Activated gamma-delta T cell treated with Interleukin-2 at 50 U/mL for 16 hours (primary cell): ENCODE data around the gene RETREG2.

Experiments used
- DNase-seq: peaks from one replicate; pipeline ENCODE4 v3.0.0-alpha.2; 2020

Gene RETREG2, protein sequence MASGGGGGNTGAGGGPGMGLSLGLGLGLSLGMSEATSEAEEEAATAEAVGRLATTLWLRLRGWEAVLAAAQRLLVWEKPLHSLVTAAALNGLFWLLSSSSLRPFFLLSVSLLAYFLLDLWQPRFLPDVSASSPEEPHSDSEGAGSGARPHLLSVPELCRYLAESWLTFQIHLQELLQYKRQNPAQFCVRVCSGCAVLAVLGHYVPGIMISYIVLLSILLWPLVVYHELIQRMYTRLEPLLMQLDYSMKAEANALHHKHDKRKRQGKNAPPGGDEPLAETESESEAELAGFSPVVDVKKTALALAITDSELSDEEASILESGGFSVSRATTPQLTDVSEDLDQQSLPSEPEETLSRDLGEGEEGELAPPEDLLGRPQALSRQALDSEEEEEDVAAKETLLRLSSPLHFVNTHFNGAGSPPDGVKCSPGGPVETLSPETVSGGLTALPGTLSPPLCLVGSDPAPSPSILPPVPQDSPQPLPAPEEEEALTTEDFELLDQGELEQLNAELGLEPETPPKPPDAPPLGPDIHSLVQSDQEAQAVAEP

DNA sequence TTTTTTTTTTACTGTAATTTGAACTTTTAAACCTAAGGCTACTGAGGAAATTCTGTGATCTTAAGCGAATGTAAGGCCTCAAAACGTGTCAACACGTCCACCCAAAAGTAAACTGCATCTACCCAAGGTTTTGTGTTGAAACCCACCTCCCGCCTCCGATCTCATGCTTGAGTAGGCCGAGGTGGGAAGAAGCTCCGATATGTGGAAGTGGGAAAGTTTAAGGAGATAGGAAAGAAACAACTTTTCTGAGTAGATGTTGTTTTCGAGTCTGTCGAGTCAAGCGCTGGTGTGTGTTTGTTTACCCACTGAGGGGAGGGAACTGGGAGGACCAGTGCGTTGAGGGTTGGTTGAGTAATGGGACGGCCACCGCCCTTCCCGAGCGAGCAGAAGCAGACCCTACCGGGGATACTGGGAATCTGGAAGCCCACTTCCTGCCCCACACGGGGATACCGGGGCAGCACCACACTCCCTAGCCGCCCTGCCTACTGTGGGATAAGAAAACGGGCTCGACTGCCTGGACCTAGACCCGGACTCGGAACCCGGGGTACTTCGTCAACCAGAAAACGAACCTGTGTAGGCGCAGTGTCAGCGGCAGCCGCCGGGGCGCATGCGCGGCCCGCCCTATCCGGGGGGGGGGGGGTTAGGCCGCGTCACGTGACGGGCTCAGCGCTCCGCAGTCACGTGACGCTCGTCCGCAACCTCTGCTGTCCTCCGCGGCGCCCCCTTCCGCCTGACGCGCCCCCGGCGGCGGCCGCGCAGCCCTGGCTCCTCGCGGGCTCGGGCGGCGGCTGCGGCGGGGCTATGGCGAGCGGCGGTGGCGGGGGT is at the start of gene RETREG2:
TSS of gene RETREG2 (plus strand) at position 724 of the 825 bp plus-strand sequence. CDS start at position 802, 78 bp downstream.
- DNase-seq = peak; percentile 78

DNA sequence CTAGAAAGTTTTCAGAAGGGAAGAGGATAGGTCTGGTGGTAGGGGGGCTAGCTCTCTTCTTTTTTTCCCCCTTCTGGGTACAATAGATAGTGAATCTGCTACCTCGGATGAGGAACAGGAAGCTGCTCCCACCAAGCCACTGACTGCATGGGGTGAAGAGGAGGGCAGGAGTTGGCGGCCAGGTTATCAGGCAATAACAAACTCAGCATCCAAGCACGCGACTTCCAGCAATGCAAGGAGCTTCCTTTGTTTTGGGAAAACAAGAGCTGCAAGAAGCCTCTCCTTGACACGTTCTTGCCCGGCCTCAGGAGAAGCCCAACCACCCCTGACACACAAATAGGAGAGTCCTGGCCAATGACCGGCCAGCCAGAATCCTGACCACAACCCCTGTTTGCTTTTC is 49.7 kb upstream of the RETREG2 start:
- no peak for DNase-seq

DNA sequence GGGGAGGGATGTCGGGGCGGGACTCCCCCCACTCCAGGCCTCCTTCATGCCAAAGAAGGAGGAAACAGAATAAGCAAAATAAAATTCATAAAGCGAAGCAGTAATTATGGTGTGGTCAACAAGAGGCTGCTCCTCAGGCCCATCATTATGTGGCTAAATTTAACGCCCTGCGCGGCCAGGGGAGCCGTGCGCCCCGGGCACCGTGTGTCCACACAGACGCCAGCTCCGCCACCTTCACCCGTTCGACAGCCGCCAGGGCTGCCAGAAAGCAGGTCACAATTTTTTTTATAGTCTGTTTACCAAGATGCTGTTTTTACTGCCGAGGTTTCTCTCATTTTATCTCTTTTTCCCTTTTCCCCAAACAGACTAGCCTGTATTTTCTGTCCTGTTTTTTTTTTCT is 48.5 kb upstream of the RETREG2 start:
- no peak for DNase-seq

DNA sequence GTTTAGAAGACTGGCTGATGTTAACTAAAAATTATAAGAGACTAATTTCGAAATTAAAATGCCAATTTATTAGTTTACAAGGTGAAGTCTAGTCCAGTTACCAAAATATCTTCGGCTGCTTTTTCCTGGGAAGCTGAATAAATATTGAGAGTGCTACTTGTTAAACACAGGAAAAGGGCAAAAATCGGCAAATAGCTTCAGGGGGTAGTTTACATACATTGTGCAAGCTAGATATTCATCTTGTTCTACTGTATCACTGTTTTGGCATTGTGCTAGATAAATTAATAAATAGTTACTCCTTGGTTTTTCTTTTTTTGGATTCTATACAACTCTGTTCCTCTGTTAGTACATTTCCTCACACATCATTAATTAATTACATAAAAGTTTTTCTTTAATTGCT is 46.7 kb upstream of the RETREG2 start:
- DNase-seq = no peak

DNA sequence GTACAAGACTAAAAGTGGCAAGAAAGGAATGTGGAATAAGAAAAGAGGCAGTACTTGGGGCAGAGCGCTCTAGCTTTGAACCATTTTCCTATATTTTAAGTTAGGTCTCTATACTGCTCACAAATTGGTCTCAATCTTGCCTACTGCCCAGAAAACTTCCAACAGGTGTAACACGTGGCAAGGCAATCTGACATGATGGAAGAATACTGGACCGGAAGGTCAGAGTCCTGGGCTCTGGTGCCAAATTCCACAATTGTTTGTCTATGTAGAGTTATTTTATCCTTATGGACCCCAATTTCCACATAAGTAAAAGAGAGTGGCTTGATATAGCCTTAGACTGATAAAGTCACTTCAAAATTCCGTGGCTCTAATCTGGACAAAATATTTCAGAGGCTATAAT is 46.3 kb upstream of the RETREG2 start:
- DNase-seq = no peak

DNA sequence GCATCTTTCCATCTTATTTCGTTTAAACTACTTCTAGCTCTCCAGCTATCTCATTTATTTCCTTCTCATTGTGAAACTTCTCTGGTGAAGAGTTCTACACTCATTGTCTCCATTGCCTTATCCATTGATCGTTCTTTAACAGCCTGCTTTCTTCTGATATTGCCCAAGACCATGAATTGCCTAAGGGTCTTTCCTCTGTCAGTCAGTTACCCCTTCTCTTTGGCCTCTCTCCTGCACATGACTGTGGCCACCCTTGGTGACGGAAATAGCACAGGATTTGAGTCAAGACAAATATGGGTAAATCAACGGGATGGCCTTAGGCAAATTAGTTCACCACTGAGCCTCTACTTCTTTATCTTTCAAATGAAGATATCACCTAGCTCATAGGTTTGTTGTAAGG is 44.1 kb upstream of the RETREG2 start:
- no peak for DNase-seq

DNA sequence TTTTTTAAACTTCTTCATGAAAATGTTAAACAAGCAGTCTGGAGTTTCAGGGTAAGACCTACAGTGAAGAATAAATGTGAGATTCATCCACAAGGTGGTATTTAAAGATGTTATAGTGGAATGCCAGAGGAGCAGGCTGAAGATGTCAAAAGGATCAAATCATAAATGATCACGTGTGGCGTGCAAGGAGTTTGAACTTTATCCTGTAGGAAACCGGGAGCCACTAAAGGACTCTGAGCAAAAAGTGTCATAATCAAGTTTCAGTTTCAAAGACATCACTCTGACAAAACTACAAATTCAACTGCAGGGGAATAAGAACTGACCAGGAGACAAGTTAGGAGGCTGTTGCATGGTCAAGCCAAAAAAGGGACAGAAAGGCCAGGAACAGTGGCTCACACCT is 37.4 kb upstream of the RETREG2 start:
- DNase-seq = no peak

DNA sequence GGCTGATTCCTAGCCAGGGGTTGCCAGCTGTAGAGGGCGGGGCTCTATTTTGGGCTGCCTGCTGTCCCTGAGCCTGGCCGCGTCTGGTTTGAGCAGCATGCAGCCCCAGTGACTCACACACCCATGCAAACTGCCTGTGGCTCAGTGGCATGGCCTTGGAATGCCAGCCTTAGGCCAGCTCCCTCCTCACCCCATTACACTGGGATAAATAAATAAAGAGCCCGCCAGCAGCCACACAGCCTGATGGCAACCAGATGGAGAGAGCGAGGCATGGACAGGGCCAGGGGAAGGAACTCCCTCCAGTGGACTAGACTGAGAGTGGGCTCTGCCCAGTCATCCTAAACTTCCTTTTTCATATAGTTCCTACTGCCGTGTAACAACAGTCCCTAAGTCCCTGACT is 35.7 kb upstream of the RETREG2 start:
- no peak for DNase-seq

DNA sequence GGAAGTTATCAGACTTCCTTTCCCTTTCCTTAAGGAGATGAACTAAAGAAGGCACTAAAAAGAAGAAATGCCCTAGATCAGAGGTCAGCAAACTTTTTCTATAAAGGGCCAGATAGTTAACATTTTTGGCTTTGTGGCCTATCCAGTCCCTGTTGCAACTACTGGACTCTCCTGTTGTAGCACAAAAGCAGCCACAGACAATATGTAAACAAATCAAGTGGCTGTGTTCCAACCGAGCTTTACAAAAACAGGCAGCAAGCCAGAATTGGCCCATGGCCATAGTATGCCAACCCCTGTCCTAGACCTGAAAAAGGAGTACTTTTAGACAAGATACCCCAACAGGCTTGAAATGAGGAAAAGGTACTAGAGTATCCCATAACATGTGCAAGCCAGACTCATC is 28.4 kb upstream of the RETREG2 start:
- no peak for DNase-seq

DNA sequence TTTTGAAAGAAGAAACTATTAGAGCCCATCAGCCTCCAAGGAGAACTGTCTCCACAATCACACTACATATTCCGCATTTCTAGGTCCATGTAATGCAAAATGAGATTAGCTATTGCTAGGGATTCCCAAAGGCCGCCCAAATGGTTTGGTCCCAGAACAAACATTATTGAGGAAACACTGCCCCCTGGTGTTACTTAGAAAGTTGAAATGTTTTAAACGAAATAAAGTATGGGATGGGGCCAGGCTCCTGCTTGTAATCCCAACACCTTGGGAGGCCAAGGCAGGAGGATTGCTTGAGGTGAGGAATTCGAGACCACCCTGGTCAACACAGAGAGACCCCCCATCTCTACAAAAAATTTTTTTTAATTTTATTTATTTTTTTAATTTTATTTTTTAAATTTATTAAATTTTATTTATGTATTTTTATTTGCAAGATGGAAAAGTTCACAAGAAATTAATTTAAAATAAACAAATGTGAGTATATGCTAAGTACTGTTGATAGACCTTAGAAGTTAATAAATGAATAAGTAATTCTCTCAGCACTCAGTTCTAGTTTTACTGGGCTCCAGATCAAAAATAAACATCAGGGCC is 22.9 kb upstream of the RETREG2 start:
- peak; percentile 23 for DNase-seq

DNA sequence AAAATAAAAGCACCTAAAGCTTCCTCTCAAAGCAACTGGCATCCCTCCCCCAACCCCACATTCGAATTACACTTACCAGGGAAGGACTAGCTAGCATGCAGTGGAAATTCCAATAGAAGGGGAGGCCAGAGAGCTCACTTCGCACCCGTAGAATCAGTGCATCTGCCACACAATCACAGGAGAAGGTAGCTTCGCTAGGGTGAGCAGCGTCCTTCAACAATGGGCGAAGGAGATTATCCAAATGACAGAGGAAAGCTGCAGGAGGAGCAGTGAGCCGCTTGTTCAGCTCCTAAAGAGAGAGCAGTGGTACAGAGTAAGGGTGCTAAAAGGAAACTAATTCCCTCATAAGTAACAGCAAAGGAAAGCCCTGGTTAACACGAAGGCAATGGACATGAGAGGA is 20.7 kb upstream of the RETREG2 start:
- DNase-seq = no peak

DNA sequence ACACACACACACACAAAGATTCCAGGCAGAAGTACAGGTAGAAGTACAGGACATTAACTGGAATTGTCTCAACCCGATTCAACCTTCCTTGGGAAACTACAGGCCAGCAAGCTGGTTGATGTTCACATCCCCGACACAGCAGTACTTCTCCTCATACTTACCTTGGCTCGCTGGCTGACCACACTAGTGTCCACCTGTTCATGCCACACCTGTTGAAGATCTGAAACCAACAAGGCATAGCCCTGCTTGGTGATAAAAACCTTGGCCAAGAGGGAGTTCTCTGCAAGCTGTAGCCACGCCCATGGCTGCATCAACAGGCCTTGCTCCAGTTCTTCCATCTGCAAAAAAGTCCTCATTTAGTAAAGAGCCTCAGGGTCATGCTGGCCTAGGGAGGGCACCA is 20.1 kb upstream of the RETREG2 start:
- DNase-seq = no peak

DNA sequence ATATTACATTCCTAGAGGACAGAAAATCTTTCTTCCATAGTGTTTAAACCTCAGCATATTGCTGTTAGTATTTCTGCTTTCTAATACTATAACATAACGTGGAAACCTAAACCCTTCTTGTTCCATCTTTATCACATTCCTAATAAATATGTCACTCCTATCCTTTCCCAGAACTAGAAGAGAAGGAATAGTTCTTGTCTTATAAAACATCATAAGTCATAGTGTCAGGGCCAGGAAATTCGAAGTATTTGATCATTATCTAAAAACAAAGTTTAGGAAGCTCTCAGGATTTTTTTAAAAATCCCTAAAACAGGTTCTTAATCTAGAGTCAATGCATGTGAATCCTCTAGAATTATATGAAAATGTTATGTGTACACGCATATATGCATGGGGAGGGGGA is 19.5 kb upstream of the RETREG2 start:
- no peak for DNase-seq

DNA sequence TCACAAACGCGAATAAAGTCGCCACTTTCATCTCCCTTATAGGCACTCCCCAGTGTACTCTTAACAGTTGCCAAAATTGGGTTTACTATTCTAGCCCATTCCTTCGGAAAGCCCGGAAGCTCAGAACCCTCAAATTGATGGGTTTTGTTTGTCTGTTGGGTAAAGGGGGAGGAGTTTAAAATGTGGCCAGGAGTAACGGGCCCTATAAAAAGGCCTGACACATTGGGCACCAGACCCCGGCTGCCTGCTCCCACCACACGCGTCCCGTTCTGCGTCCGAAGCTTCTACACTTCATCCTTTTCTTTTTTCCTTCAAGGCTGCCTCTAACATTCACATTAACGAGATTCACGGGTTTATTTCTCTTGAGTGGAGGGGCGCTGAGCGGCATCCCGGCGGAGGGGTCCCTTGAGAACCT is 18.3 kb upstream of the RETREG2 start:
- DNase-seq = no peak

DNA sequence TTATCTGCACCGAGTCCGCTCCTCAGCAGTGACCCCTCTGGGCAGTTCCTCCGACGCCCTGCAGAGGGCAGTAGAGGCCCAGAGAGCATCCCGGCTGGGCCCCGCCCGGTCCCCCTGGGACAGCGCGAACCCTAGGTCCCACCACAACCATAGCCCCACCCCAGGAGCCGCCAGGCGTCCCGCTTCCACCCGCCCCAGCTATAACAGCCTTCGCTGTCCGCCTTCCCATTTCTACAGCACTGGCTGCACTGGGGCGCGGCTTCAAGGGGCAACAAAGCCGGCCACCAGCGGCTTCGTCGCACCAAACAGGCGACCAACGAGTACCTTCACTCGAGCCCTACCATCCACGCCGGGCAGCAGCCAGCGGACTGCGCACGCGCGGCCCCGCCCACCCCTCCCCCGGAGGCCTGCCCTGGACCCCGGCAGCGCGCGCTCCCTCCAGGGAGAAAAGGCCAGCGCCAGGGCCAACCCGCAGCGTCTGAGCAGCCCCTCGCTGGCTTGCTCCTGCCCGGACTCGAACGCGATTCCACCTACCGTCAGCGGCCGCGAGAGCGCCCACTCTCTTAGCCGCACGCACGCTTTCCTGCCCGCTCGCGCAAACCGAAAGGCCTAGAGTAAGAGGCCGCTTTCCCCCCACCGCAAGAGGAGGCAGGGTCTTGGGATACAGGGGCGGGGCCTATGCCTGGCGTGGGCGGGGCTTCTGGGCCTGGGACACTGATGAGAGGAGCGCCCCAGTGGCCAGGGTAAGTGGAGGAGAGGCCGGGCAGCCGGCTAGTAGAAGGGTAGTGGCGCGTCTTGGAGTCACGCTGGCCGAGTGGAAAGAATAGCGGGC is 17.7 kb upstream of the RETREG2 start, which contains the start of gene NHEJ1:
TSS of gene NHEJ1 (minus strand) at position 630 of the 832 bp plus-strand sequence. CDS start 2,453 bp downstream, outside the sequence.
- DNase-seq = peak; percentile 91

DNA sequence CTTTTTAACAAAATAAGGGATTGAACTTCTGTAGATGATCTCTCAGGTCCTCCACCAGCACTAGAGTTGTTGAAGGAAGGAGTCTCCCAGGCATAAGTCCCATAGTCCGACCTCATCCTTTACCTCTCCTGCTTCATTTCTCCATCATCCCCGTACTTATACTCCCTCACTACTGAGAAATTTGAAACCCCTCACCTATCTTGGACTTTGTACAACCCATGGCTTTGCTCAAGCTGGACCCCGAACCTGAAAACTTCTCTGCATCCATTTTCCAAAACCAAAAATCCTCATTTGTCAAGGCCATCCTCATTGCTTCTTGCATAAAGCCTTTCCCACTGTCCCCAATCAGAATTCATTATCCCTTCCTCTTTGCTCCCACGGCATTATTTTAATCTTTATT is 17.0 kb upstream of the RETREG2 start:
- no peak for DNase-seq

DNA sequence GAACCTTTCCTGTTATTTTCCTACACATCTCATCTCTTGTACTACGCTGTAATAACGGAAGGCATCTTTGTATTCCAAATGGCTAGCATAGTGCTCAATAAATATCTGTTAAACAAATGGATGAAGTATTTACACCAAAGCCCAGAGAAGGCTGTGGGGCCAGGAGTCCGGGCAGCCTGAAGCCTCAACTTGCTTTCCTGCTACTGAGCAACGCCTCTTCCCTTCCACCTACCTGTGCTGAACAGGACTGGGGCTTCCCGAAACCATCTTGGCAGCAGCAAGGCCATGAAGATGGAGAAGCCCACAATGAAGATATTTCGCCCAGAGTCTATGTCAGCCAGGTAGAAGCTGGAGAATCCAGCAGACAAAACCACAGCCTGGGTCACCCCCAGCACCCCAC is 14.9 kb upstream of the RETREG2 start:
- DNase-seq = no peak

DNA sequence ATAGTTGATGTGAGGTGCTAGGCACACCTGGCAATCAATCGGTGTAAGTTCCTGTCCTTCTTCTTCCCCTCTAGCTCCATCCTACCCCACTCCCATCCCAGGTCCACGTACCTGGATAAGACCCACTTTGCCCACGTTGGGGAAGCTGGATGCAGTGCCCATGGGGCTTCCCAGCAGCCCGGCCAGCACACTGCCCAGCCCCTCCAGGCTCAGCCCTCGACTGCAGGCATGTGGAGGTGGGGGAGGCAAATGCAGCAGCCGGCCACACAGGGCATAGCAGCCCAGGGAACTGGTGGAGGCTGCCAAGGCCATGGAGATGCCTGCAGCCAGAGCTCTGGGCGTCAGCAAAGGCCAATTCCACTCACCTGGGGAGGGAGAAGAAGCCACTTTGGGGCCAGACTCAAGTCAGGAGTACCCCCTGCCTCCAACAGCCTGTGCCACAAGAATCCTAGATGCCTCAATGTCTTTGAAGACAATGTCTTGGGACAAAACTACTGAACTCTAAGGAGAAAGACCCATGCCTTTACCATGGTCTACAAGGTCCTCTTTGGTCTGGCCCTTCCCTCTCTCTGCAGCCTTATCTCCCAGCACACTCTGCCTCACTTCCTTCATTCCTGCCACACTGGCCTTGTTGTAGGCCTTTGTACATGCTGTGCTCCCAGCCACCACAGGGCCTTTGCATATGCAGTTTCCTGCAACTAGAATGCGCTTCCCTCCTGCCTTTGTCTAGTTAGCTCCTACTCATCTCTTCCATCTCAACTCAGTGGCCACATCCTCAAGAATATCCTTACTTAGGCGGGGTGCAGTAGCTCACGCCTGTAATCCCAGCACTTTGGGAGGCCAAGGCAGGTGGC is 12.8 kb upstream of the RETREG2 start:
- no peak for DNase-seq

DNA sequence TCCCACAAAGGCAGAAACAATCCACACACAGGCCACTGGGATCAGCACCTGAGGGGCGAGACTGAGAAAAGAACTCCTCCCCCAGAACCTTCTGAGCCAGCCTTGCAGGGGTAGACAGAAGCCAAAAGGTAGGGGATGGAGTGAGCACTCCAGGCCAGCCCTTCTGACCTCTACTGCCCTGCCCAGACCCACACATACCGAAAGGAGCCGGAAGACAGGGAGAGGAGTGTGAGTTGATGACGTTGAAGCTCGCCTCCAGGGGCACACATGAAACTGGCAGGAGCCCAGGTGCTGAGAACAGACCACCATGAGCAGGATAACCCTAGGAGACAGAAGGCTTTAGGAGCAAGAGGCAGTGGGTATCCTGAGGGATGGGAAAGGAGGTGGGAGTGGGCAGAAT is 10.1 kb upstream of the RETREG2 start:
- DNase-seq = no peak

DNA sequence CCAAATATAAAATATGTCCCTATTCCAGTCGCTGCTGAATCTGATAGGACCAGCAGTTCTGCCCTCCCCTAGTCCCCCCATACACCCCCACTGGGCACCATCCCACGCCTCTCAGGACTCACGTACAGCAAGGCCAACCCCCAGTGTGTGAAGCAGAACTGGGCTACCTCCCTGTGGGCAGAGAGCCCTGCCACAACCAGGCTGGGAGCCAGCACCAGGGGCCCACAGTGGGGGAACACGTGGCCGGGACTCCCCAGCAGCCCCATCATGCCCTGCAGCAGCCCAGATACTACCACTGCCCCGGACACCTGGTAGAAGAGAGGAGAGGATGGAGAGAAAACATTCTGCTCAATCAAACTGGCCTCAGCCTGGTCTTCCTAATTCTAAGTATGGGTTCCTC is 9.5 kb upstream of the RETREG2 start:
- DNase-seq = no peak

DNA sequence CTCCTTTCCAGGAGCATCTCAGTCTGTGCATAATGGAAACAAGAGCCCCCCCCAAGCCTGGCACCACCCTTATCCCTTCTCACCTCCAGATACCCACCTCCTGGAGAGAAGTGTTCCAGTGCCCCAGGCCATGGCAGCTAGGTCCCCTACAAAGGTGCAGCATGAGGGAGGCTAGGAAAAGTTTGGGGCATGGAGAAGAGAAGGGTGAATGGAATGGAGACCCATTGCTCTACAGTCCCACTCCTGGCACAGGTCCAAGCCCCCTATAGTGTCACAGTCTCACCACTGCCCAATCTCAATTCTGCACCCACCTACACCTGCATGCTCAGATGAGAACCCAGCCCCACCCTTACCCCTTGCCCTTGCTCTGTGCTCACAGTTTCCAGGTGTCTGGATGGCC is 9.1 kb upstream of the RETREG2 start:
- DNase-seq = no peak
